Kidney (tissue), 14 donors: ENCODE measurements around the gene CLCN7. TPM values are rescaled to one million over a fixed set of nuclear protein-coding genes. Genes with fewer than 3 reads are reported as not detected.

Source experiments
- DNase-seq, 5 donors: peaks; one replicate each; pipeline ENCODE4 v3.0.0-alpha.2; 2013 to 2020
- FAIRE-seq: peaks from 2 replicates; lab custom pipeline; 2012; peaks lifted over from hg19 to GRCh38; lab: Jason Lieb, UNC
- H3K27ac ChIP-seq, 2 donors: one replicate each; pipeline ENCODE4 v1.7.0; 2013; ENCODE audit warnings: low read depth in 2 of 2, low read length in 2 of 2, inconsistent platforms in 1 of 2
- H3K27me3 ChIP-seq: one replicate; pipeline ENCODE4 v1.7.1; 2013; ENCODE audit warnings: low read length, inconsistent platforms; ENCODE audit not compliant: control insufficient read depth, insufficient read depth
- H3K36me3 ChIP-seq, 3 donors: one replicate each; pipeline versions ENCODE4 v1.7.0 to v1.7.1; 2013; ENCODE audit warnings: low read length in 3 of 3, control low read depth in 1 of 3, inconsistent platforms in 1 of 3; ENCODE audit not compliant: insufficient read depth in 3 of 3, control insufficient read depth in 2 of 3
- H3K4me1 ChIP-seq, 3 donors: one replicate each; pipeline versions ENCODE4 v1.7.0 to v1.7.1; 2013; ENCODE audit warnings: low read length in 3 of 3, inconsistent platforms in 1 of 3, low read depth in 1 of 3; ENCODE audit not compliant: control insufficient read depth in 2 of 3, insufficient read depth in 2 of 3
- H3K4me3 ChIP-seq, 3 donors: one replicate each; pipeline versions ENCODE4 v1.7.0 to v1.8.1; 2013; ENCODE audit warnings: low read length in 3 of 3, control low read depth in 1 of 3, inconsistent platforms in 1 of 3
- H3K9ac ChIP-seq, 3 donors: one replicate each; pipeline versions ENCODE4 v1.7.0 to v1.7.1; 2013; ENCODE audit warnings: low read length in 3 of 3, control low read depth in 1 of 3, inconsistent platforms in 1 of 3
- H3K9me3 ChIP-seq, 3 donors: one replicate each; pipeline versions ENCODE4 v1.7.0 to v1.7.1; 2013; ENCODE audit warnings: low read length in 3 of 3, control low read depth in 1 of 3, inconsistent platforms in 1 of 3; ENCODE audit not compliant: control insufficient read depth in 2 of 3, insufficient read depth in 1 of 3
- CTCF ChIP-seq: IDR thresholded peaks from 3 replicates; pipeline ENCODE4 v1.5.1; 2012; ENCODE audit warnings: mild to moderate bottlenecking, moderate library complexity, borderline replicate concordance; ENCODE audit not compliant: insufficient read depth; ENCODE audit errors: extremely low read depth
- intact Hi-C: fragments of 100-400 bp; cut with DNase I; formaldehyde crosslinking; loops from one replicate; pipeline ENCODE4 v1.11.1; 2022
- polyA plus RNA-seq: library from polyadenylated mRNA; stranded (reverse); fragments of 350-450 nt; fragmentation: Illumina TruSeq; extraction: RNeasy Lipid Tissue Mini Kit (QIAGEN cat#74804); gene quantifications from one replicate; pipeline ENCODE4 v1.2.3, GENCODE V29; 2014; ENCODE audit warnings: low read depth, low replicate concordance; ENCODE audit not compliant: insufficient read depth
- total RNA-seq: library from RNA; stranded (reverse); fragmentation: NEBNext Ultra II Directional; extraction: Animal tissue kit (Norgen Biotek cat#: 25700); gene quantifications from one replicate; pipeline ENCODE4 v1.2.1, GENCODE V29; 2021
- donor health status: control.
- donor health status: control.
- donor health status: control.
- donor health status: control.
- donor health status: control.
- donor health status: DM: yes; HTN: yes; CAD: no.
- donor health status: Normal renal cell carcinoma (clear cell type).

The CLCN7 gene
- total and polyA plus RNA-seq, 2 donors from 2014 or later, result 38.9 to 92.5 TPM

DNA sequence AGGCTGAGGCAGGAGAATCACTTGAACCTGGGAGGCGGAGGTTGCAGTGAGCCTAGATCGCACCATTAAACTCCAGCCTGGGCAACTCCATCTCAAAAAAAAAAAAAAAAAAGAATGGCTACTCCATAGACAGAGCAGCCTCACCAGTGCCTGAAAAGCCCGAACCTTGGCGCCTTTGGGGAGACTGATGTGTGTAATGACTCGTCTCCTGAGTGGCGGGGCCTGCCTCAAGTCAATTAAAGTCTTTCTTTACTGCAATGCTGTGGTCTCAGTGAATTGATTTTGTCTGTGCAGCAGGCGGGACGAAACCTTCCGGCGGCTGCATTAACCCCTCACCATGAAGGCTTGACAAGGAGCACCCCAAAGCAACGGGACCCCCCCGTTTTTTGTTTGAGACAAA, 50.8 kb downstream of the CLCN7 start:
- Histone ChIP-seq H3K9ac (no peak overlapping the region), H3K36me3 (no peaks in the 10 kb centered on the region), H3K27me3 (no peaks in the 10 kb centered on the region), H3K4me3 (no peak overlapping the region), H3K27ac (no peak overlapping the region), H3K9me3 (no peaks in the 10 kb centered on the region), H3K4me1 (peaks cover 0 to 6% (median 0%) of the 10 kb centered on the region in 3 donors)
- no peak for TF ChIP-seq CTCF
- FAIRE-seq (no peak), DNase-seq (peak in 1 of 5 donors; percentile 42)
- intact Hi-C loops, result no loop called here

- no peak for TF ChIP-seq CTCF
- no peaks in the 10 kb centered on the region for H3K36me3 ChIP-seq
- no peak overlapping the region for H3K4me3 ChIP-seq
- H3K9me3 ChIP-seq, result no peaks in the 10 kb centered on the region
- no peaks in the 10 kb centered on the region for H3K27me3 ChIP-seq
- DNase-seq, result no peak
- FAIRE-seq, result no peak
- peaks cover 0 to 6% (median 0%) of the 10 kb centered on the region in 3 donors for H3K4me1 ChIP-seq
- intact Hi-C loops, result no loop called here
- no peak overlapping the region for H3K27ac ChIP-seq
- H3K9ac ChIP-seq, result no peak overlapping the region
Measured at GRCh38 chr16:1422076-1422475, 52.8 kb downstream of the CLCN7 start.

DNA sequence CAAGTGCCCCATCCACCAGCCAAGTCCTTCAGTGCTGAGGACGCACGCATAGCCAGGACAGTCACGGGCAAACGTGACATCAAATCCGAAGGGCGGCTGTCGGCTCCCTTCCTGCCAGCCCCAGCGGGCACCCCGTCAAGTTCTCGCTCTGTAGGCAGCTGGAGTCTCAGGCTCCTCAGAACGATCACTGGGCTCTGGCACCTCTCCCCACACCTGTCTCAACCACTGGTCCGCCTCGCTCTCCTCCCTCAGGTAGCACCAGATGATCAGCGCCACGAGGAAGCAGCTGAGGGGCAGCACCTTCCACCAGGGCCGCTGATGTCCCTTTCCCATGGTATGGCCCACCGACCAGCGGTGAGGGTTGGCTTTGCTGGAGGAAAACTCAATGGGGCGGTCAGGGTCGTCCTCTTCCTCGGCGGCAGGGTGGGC, 54.7 kb downstream of the CLCN7 start:
- FAIRE-seq, result no peak
- intact Hi-C loops, result no loop called here
- TF ChIP-seq CTCF, result no peak

DNA sequence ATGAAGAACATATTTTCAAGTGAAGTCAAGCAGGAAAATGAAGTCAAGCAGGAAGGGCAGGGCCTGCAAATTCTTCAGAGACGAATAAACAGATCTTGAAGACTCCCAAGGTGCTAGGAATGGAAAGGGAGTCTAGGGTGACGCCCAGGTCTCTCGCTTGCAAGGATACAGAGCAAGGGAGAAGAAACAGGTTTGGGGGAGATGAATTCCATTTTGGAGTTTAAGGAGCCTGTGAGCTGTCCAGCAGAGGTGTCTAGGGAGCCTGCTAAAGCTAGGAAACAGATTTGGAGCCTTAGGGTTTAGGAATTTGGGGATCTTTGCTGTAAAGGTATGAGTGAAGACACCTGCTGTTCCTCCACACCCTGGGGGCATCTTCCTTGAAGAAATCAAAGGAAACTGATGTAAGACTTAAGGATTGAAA, 58.3 kb downstream of the CLCN7 start:
- H3K4me3 ChIP-seq, result no peak overlapping the region
- no peaks in the 10 kb centered on the region for H3K27me3 ChIP-seq
- DNase-seq, result no peak
- peaks cover 0 to 10% (median 0%) of the 10 kb centered on the region in 3 donors for H3K4me1 ChIP-seq
- intact Hi-C loops, result no loop called here
- no peak for TF ChIP-seq CTCF
- H3K9ac ChIP-seq, result no peak overlapping the region
- H3K9me3 ChIP-seq, result no peaks in the 10 kb centered on the region
- no peak overlapping the region for H3K27ac ChIP-seq
- no peaks in the 10 kb centered on the region for H3K36me3 ChIP-seq
- FAIRE-seq, result no peak

More for the DNA sequence above, 54.7 kb downstream of the CLCN7 start:
- peak overlapping the region; percentile 68 to 80 (median 79) for H3K4me3 ChIP-seq
- H3K27me3 ChIP-seq, result no peaks in the 10 kb centered on the region
- peak overlapping the region; percentile 5 to 74 for H3K27ac ChIP-seq
- peak overlapping the region; percentile 76 to 81 (median 77) for H3K9ac ChIP-seq
- peaks cover 0 to 6% (median 0%) of the 10 kb centered on the region in 3 donors for H3K4me1 ChIP-seq
- H3K36me3 ChIP-seq, result no peaks in the 10 kb centered on the region
- no peaks in the 10 kb centered on the region for H3K9me3 ChIP-seq
- no peak for DNase-seq
